Mesodermal cell (in vitro differentiated cells): ENCODE results near the gene FAM53A.
"Not testable (repeated sequence)": the region's sequence is repeated elsewhere in the genome, so short reads cannot be mapped to it uniquely, and the experiment has no call there.

ENCODE experiments used
- H3K27ac ChIP-seq: 2 replicates; pipeline ENCODE4 v1.7.0; 2013; ENCODE audit warnings: mild to moderate bottlenecking, low read depth, low read length, moderate library complexity; ENCODE audit not compliant: severe bottlenecking
- H3K36me3 ChIP-seq: 2 replicates; pipeline ENCODE4 v1.7.1; 2013; ENCODE audit warnings: mild to moderate bottlenecking, low read length, moderate library complexity; ENCODE audit not compliant: control insufficient read depth, insufficient read depth
- H3K4me1 ChIP-seq: one replicate; pipeline ENCODE4 v1.7.1; 2013; ENCODE audit warnings: mild to moderate bottlenecking, low read length; ENCODE audit not compliant: insufficient read depth, control insufficient read depth, poor library complexity, severe bottlenecking
- H3K4me3 ChIP-seq: 2 replicates; pipeline ENCODE4 v1.7.0; 2013; ENCODE audit warnings: low read length, control low read depth, mild to moderate bottlenecking; ENCODE audit not compliant: insufficient read depth, poor library complexity, severe bottlenecking; ENCODE audit errors: extremely low read depth
- H3K9me3 ChIP-seq: 2 replicates; pipeline ENCODE4 v1.7.1; 2013; ENCODE audit warnings: mild to moderate bottlenecking, low read length, moderate library complexity; ENCODE audit not compliant: control insufficient read depth
- WGBS, 2 experiments: methylation state at CpG; one replicate each; pipeline ENCODE4 v1.1.5; 2013; ENCODE audit warnings: missing lambda C conversion rate in 2 of 2; ENCODE audit not compliant: insufficient coverage in 2 of 2; 5-methylcytosine and 5-hydroxymethylcytosine counted together

FAM53A gene

GRCh38 chr4:1682860-1683259 is 1.3 kb downstream of the FAM53A start:
- no peaks in the 10 kb centered on the region for H3K36me3 ChIP-seq
- H3K4me3 ChIP-seq, result peak overlapping the region; percentile 39
- no peak overlapping the region for H3K27ac ChIP-seq
- H3K4me1 ChIP-seq, result peaks cover 6% of the 10 kb centered on the region
- no peaks in the 10 kb centered on the region for H3K9me3 ChIP-seq
- whole genome bisulfite sequencing, 2 experiments, result 79 to 85% methylated on average over 10 to 12 of the region's 13 CpGs

GRCh38 chr4:1678244-1678643 is 5.9 kb downstream of the FAM53A start:
- WGBS, 2 experiments, result 86 to 90% methylated on average over 4 to 5 of the region's 5 CpGs

GRCh38 chr4:1676605-1677525 is 7.2 kb downstream of the FAM53A start:
- H3K4me1 ChIP-seq, result no peaks in the 10 kb centered on the region
- H3K4me3 ChIP-seq, result no peak overlapping the region
- no peaks in the 10 kb centered on the region for H3K36me3 ChIP-seq
- WGBS, 2 experiments, result 88 to 90% methylated on average over 17 to 20 of the region's 25 CpGs
- no peaks in the 10 kb centered on the region for H3K9me3 ChIP-seq
- H3K27ac ChIP-seq, result no peak overlapping the region

More at GRCh38 chr4:1678244-1678643, 5.9 kb downstream of the FAM53A start:
- Histone ChIP-seq H3K27ac (no peak overlapping the region), H3K4me1 (peaks cover 6% of the 10 kb centered on the region), H3K9me3 (no peaks in the 10 kb centered on the region), H3K4me3 (no peak overlapping the region), H3K36me3 (no peaks in the 10 kb centered on the region)

- 69 to 95% methylated on average over 7 to 9 of the region's 10 CpGs for WGBS, 2 experiments
These were observed 8.3 kb downstream of the FAM53A start for GRCh38 chr4:1675802-1676137.

GRCh38 chr4:1675136-1675801 is 8.8 kb downstream of the FAM53A start:
- no peaks in the 10 kb centered on the region for H3K36me3 ChIP-seq
- H3K27ac ChIP-seq, result no peak overlapping the region
- no peaks in the 10 kb centered on the region for H3K9me3 ChIP-seq
- 90 to 93% methylated on average over 18 to 19 of the region's 19 CpGs for WGBS, 2 experiments
- H3K4me3 ChIP-seq, result no peak overlapping the region
- H3K4me1 ChIP-seq, result no peaks in the 10 kb centered on the region

More at GRCh38 chr4:1675802-1676137, 8.3 kb downstream of the FAM53A start:
- no peak overlapping the region for H3K4me3 ChIP-seq
- no peak overlapping the region for H3K27ac ChIP-seq
- no peaks in the 10 kb centered on the region for H3K36me3 ChIP-seq
- no peaks in the 10 kb centered on the region for H3K4me1 ChIP-seq
- no peaks in the 10 kb centered on the region for H3K9me3 ChIP-seq

- Histone ChIP-seq H3K36me3 (no peaks in the 10 kb centered on the region), H3K27ac (no peak overlapping the region), H3K9me3 (no peaks in the 10 kb centered on the region), H3K4me3 (no peak overlapping the region), H3K4me1 (no peaks in the 10 kb centered on the region)
- 66 to 71% methylated on average over 8 to 9 of the region's 9 CpGs for WGBS, 2 experiments
These were observed 9.4 kb downstream of the FAM53A start for GRCh38 chr4:1674682-1675081.

- Histone ChIP-seq H3K9me3 (no peaks in the 10 kb centered on the region), H3K27ac (no peak overlapping the region), H3K36me3 (no peaks in the 10 kb centered on the region), H3K4me1 (no peaks in the 10 kb centered on the region), H3K4me3 (no peak overlapping the region)
- WGBS, 2 experiments, result 88 to 90% methylated on average over 17 to 19 of the region's 20 CpGs
These were observed 10.4 kb downstream of the FAM53A start for GRCh38 chr4:1673671-1674070.

- H3K9me3 ChIP-seq, H3K4me1 ChIP-seq, H3K27ac ChIP-seq, H3K4me3 ChIP-seq, H3K36me3 ChIP-seq: not testable (repeated sequence)
- 91 to 93% methylated on average over 12 to 14 of the region's 20 CpGs for WGBS, 2 experiments
These were observed 13.1 kb downstream of the FAM53A start for GRCh38 chr4:1671011-1671410.

GRCh38 chr4:1670279-1670678 is 13.8 kb downstream of the FAM53A start:
- no peak overlapping the region for H3K4me3 ChIP-seq
- H3K9me3 ChIP-seq, result no peaks in the 10 kb centered on the region
- H3K36me3 ChIP-seq, result no peaks in the 10 kb centered on the region
- 89 to 95% methylated on average over 10 to 11 of the region's 11 CpGs for WGBS, 2 experiments
- H3K4me1 ChIP-seq, result peaks cover 6% of the 10 kb centered on the region
- H3K27ac ChIP-seq, result no peak overlapping the region

- no peak overlapping the region for H3K27ac ChIP-seq
- no peak overlapping the region for H3K4me3 ChIP-seq
- WGBS, 2 experiments, result 95 to 96% methylated on average over 17 to 21 of the region's 21 CpGs
- no peaks in the 10 kb centered on the region for H3K9me3 ChIP-seq
- no peaks in the 10 kb centered on the region for H3K36me3 ChIP-seq
- peaks cover 6% of the 10 kb centered on the region for H3K4me1 ChIP-seq
These were observed 14.3 kb downstream of the FAM53A start for GRCh38 chr4:1669850-1670249.

- H3K27ac ChIP-seq, result no peak overlapping the region
- no peak overlapping the region for H3K4me3 ChIP-seq
- peaks cover 9% of the 10 kb centered on the region for H3K4me1 ChIP-seq
- H3K9me3 ChIP-seq, result no peaks in the 10 kb centered on the region
- 91 to 92% methylated on average over 9 to 11 of the region's 12 CpGs for WGBS, 2 experiments
- no peaks in the 10 kb centered on the region for H3K36me3 ChIP-seq
These were observed 14.8 kb downstream of the FAM53A start for GRCh38 chr4:1669270-1669669.
